DMS53 treated with DMSO at 0.1 percent for 48 hours (cell line): ENCODE data around the gene BBOF1.
"Not testable (repeated sequence)": the region's sequence is repeated elsewhere in the genome, so short reads cannot be mapped to it uniquely, and the experiment has no call there.

Experiments
- DNase-seq: peaks from one replicate; lab custom pipeline; 2025; ENCODE audit not compliant: unreplicated experiment; lab: John Stamatoyannopoulos, UW

The BBOF1 gene

GRCh38 chr14:74018586-74019407, at the start of gene BBOF1, which contains the start of gene ENTPD5:
BBOF1 (plus strand) TSS chr14:74019349; CDS start chr14:74019479, 130 bp downstream.
ENTPD5 (minus strand) TSS chr14:74019288; CDS start chr14:73988102, 31,186 bp downstream.
- peak; percentile 54 for DNase-seq

GRCh38 chr14:73973497-73973896, 45.7 kb upstream of the BBOF1 start:
- no peak for DNase-seq

GRCh38 chr14:73976125-73976524, 43.0 kb upstream of the BBOF1 start:
- no peak for DNase-seq

- DNase-seq = no peak
Measured at GRCh38 chr14:73977896-73978295, 41.3 kb upstream of the BBOF1 start.

- no peak for DNase-seq
Measured at GRCh38 chr14:73988065-73988464, 31.1 kb upstream of the BBOF1 start.

GRCh38 chr14:73988656-73989055, 30.5 kb upstream of the BBOF1 start:
- DNase-seq = not testable (repeated sequence)

GRCh38 chr14:73991092-73991491, 28.1 kb upstream of the BBOF1 start:
- DNase-seq = no peak

GRCh38 chr14:73994926-73995325, 24.2 kb upstream of the BBOF1 start:
- DNase-seq = not testable (repeated sequence)

GRCh38 chr14:73995977-73996378, 23.2 kb upstream of the BBOF1 start:
- no peak for DNase-seq

- DNase-seq = no peak
Measured at GRCh38 chr14:73996731-73997107, 22.4 kb upstream of the BBOF1 start.

GRCh38 chr14:73997108-73997943, 21.8 kb upstream of the BBOF1 start:
- DNase-seq = no peak

GRCh38 chr14:73997944-73998447, 21.2 kb upstream of the BBOF1 start:
- no peak for DNase-seq

- no peak for DNase-seq
Measured at GRCh38 chr14:73998726-73999125, 20.4 kb upstream of the BBOF1 start.

- not testable (repeated sequence) for DNase-seq
Measured at GRCh38 chr14:74005664-74006063, 13.5 kb upstream of the BBOF1 start.

- DNase-seq = no peak
Measured at GRCh38 chr14:74008843-74009499, 10.2 kb upstream of the BBOF1 start.

- DNase-seq = no peak
Measured at GRCh38 chr14:74014299-74014698, 4.8 kb upstream of the BBOF1 start.

- DNase-seq = no peak
Measured at GRCh38 chr14:74015176-74015575, 4.0 kb upstream of the BBOF1 start.

- DNase-seq = no peak
Measured at GRCh38 chr14:74015963-74016362, 3.2 kb upstream of the BBOF1 start.

- peak; percentile 8 for DNase-seq
Measured at GRCh38 chr14:74018174-74018585, 969 bp upstream of the BBOF1 start.

- no peak for DNase-seq
Measured at GRCh38 chr14:74019408-74020137, 424 bp downstream of the BBOF1 start.
